NB4 (cell line): ENCODE data around the gene PAPSS2.
A peak's percentile ranks its signal among the peaks of the same experiment; 100 is the strongest.

Experiments used
- DNase-seq: peaks from one replicate; pipeline ENCODE4 v3.0.0; 2010; ENCODE audit warnings: low read depth
- H3K4me3 ChIP-seq: one replicate; pipeline ENCODE4 v1.5.1; 2011; ENCODE audit warnings: mild to moderate bottlenecking, low read depth, low read length, moderate library complexity
- MYC ChIP-seq: IDR thresholded peaks from 2 replicates; pipeline ENCODE4 v1.6.1; 2011; ENCODE audit warnings: low read depth, low read length
- POLR2A ChIP-seq: IDR thresholded peaks from 2 replicates; pipeline ENCODE4 v1.6.1; 2011; ENCODE audit warnings: mild to moderate bottlenecking; ENCODE audit not compliant: insufficient read length; ENCODE audit errors: extremely low read depth
- TF ChIP-seq, protein P1 (sequence below): IDR thresholded peaks from 2 replicates; pipeline ENCODE4 v1.6.1; 2011; ENCODE audit warnings: low read depth, low read length
- TF ChIP-seq, protein P2 (sequence below): IDR thresholded peaks from one replicate; pipeline ENCODE4 v1.5.1; 2012; ENCODE audit warnings: low read depth, low read length

The PAPSS2 gene

GRCh38 chr10:87794285-87794684 is 134.6 kb downstream of the PAPSS2 start:
- peak; percentile 21 for DNase-seq
- TF ChIP-seq, protein P1, sequence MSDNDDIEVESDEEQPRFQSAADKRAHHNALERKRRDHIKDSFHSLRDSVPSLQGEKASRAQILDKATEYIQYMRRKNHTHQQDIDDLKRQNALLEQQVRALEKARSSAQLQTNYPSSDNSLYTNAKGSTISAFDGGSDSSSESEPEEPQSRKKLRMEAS = no peak
- TF ChIP-seq MYC (no peak), POLR2A (no peak)
- TF ChIP-seq, protein P2, sequence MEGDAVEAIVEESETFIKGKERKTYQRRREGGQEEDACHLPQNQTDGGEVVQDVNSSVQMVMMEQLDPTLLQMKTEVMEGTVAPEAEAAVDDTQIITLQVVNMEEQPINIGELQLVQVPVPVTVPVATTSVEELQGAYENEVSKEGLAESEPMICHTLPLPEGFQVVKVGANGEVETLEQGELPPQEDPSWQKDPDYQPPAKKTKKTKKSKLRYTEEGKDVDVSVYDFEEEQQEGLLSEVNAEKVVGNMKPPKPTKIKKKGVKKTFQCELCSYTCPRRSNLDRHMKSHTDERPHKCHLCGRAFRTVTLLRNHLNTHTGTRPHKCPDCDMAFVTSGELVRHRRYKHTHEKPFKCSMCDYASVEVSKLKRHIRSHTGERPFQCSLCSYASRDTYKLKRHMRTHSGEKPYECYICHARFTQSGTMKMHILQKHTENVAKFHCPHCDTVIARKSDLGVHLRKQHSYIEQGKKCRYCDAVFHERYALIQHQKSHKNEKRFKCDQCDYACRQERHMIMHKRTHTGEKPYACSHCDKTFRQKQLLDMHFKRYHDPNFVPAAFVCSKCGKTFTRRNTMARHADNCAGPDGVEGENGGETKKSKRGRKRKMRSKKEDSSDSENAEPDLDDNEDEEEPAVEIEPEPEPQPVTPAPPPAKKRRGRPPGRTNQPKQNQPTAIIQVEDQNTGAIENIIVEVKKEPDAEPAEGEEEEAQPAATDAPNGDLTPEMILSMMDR = no peak
- no peak overlapping the region for H3K4me3 ChIP-seq
